Muscle of leg (tissue), 11 donors: ENCODE results near the gene NCAPH2. TPM values are rescaled to one million over a fixed set of nuclear protein-coding genes. Genes with fewer than 3 reads are reported as not detected.
"Not testable (repeated sequence)": the region's sequence is repeated elsewhere in the genome, so short reads cannot be mapped to it uniquely, and the experiment has no call there.

Experiments used
- DNase-seq: peaks from one replicate; pipeline ENCODE4 v3.0.0; 2013
- H3K27ac ChIP-seq: one replicate; pipeline ENCODE4 v1.5.1; 2013; ENCODE audit warnings: mild to moderate bottlenecking, low read length, control low read depth
- H3K27me3 ChIP-seq: one replicate; pipeline ENCODE4 v1.6.1; 2013; ENCODE audit warnings: low read length; ENCODE audit not compliant: control insufficient read depth, insufficient read depth
- H3K36me3 ChIP-seq: one replicate; pipeline ENCODE4 v1.6.1; 2013; ENCODE audit warnings: low read length; ENCODE audit not compliant: control insufficient read depth, insufficient read depth
- H3K4me1 ChIP-seq: one replicate; pipeline ENCODE4 v1.6.1; 2013; ENCODE audit warnings: low read length; ENCODE audit not compliant: control insufficient read depth, insufficient read depth
- H3K4me3 ChIP-seq: one replicate; pipeline ENCODE4 v1.5.1; 2013; ENCODE audit warnings: low read length, control low read depth
- H3K9me3 ChIP-seq: replicated peaks from 2 replicates; pipeline ENCODE4 v1.6.1; 2013; ENCODE audit warnings: low read depth, low read length; ENCODE audit not compliant: control insufficient read depth
- WGBS: methylation state at CpG from one replicate; pipeline ENCODE4 v1.1.5; 2013; ENCODE audit warnings: missing lambda C conversion rate; ENCODE audit not compliant: insufficient coverage; 5-methylcytosine and 5-hydroxymethylcytosine counted together
- polyA plus RNA-seq, 8 donors: library from polyadenylated mRNA; unstranded; fragments of 120-200 nt; gene quantifications; one replicate each; pipeline versions ENCODE4 v1.2.1 to v1.2.3, GENCODE V29; 2013; ENCODE audit warnings: inconsistent platforms in 1 of 8, low replicate concordance in 1 of 8; ENCODE audit not compliant: insufficient read length in 8 of 8, insufficient read depth in 1 of 8
- total RNA-seq: library from RNA; stranded (reverse); fragments of 120-200 nt; gene quantifications from one replicate; pipeline ENCODE4 v1.2.4, GENCODE V29; 2013

The NCAPH2 gene
- total and polyA plus RNA-seq, 9 donors: 30.7 to 40.3 (median 37.5) TPM

- DNase-seq: no peak
- H3K9me3 ChIP-seq: no peaks in the 10 kb centered on the region
- peaks cover 52% of the 10 kb centered on the region for H3K27me3 ChIP-seq
- no peaks in the 10 kb centered on the region for H3K36me3 ChIP-seq
- peaks cover 9% of the 10 kb centered on the region for H3K4me1 ChIP-seq
- H3K27ac ChIP-seq: peak overlapping the region; percentile 74
- H3K4me3 ChIP-seq: no peak overlapping the region
- WGBS: 84% methylated on average over 9 of the region's 10 CpGs
These were observed 32.4 kb downstream of the NCAPH2 start for GRCh38 chr22:50540381-50540780.

DNA sequence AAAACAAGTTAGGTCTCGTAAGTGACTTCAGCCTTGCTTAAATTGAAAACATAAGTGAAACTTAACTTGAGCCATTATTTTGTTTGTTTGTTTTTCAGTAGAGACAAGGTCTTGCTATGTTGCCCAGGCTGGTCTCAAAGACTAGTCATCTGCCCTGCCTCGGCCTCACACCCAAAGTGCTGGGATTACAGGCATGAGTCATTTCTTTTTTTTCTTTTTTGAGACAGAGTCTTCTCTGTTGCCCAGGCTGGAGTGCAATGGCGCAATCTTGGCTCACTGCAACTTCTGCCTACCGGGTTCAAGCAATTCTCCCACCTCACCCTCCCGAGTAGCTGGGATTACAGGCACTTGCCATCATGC is 33.6 kb downstream of the NCAPH2 start:
- Histone ChIP-seq H3K27ac (peak overlapping the region; percentile 51), H3K27me3 (peaks cover 63% of the 10 kb centered on the region)
- not testable (repeated sequence) for DNase-seq, H3K4me3 ChIP-seq, H3K4me1 ChIP-seq, H3K9me3 ChIP-seq, H3K36me3 ChIP-seq
- no CpG with 5 or more reads among the region's 5 CpGs for WGBS

- Histone ChIP-seq H3K27ac (peak overlapping the region; percentile 67), H3K36me3 (no peaks in the 10 kb centered on the region), H3K27me3 (peaks cover 65% of the 10 kb centered on the region), H3K4me1 (peaks cover 9% of the 10 kb centered on the region), H3K9me3 (no peaks in the 10 kb centered on the region), H3K4me3 (no peak overlapping the region)
- DNase-seq: no peak
- 82% methylated on average over 13 of the region's 19 CpGs for WGBS
These were observed 34.4 kb downstream of the NCAPH2 start for GRCh38 chr22:50542416-50542927.

GRCh38 chr22:50544078-50544745 is 36.2 kb downstream of the NCAPH2 start:
- H3K27ac ChIP-seq: peak overlapping the region; percentile 51
- WGBS: 2% methylated on average over 50 of the region's 52 CpGs
- no peaks in the 10 kb centered on the region for H3K36me3 ChIP-seq
- no peak overlapping the region for H3K4me3 ChIP-seq
- DNase-seq: peak; percentile 50
- H3K27me3 ChIP-seq: peaks cover 69% of the 10 kb centered on the region
- no peaks in the 10 kb centered on the region for H3K9me3 ChIP-seq
- H3K4me1 ChIP-seq: peaks cover 13% of the 10 kb centered on the region

- no peaks in the 10 kb centered on the region for H3K9me3 ChIP-seq
- H3K27ac ChIP-seq: peak overlapping the region; percentile 51
- WGBS: 71% methylated on average over 2 of the region's 5 CpGs
- H3K27me3 ChIP-seq: peaks cover 71% of the 10 kb centered on the region
- H3K36me3 ChIP-seq: no peaks in the 10 kb centered on the region
- H3K4me1 ChIP-seq: peaks cover 13% of the 10 kb centered on the region
- no peak for DNase-seq
- no peak overlapping the region for H3K4me3 ChIP-seq
These were observed 36.8 kb downstream of the NCAPH2 start for GRCh38 chr22:50544746-50545253.

DNA sequence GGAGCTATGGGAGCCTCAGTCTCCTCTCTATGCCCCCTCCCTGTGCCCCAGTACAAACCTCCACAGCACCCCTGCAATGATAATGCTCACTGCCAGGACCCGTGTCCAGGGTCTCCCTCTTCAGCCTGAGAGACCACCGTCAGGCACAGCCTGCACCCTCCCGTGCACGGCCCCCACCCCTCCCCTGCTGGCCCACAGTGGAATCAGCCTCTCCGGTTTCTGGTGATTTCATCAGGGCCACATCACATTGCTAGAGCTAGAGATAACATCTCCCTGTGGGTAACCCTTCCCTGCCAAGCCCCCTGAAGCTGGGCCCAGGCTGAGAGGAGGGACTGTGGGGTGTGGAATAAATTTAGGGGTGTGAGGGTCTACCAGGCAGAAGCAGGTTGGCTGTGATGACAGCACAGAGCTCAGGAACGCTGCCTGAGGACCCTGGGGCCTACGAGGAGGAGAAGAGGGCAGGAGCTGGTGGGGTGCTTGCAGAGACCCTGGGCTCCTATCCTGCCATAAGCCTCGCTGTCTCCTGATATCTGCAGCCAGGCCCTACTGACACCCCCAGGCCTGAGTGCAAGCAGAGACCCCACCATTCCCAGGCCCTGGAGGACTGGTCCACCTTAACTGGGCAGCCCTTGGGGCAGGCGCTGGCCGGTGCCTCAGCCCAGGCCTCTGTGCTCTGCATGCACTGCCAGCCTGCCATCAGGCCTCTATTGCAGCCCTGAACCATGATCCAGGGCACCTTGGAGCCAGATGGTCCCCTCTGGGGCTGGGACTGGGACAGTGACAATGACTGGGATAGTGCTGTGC is 37.7 kb downstream of the NCAPH2 start, which contains the start of gene KLHDC7B:
TSS of gene KLHDC7B (plus strand) at position 378 of the 804 bp plus-strand sequence. CDS start at position 723, 345 bp downstream.
- H3K36me3 ChIP-seq: no peaks in the 10 kb centered on the region
- peaks cover 76% of the 10 kb centered on the region for H3K27me3 ChIP-seq
- no peak within 1 kb of the TSS for H3K27ac ChIP-seq
- no peak for DNase-seq
- no peak within 1 kb of the TSS for H3K4me3 ChIP-seq
- no peaks in the 10 kb centered on the region for H3K9me3 ChIP-seq
- WGBS: 49% methylated on average over 8 of the region's 10 CpGs
- H3K4me1 ChIP-seq: peaks cover 13% of the 10 kb centered on the region

- Histone ChIP-seq H3K9me3 (no peaks in the 10 kb centered on the region), H3K27me3 (peaks cover 78% of the 10 kb centered on the region), H3K4me3 (no peak overlapping the region), H3K4me1 (peaks cover 13% of the 10 kb centered on the region), H3K36me3 (no peaks in the 10 kb centered on the region), H3K27ac (no peak overlapping the region)
- WGBS: 44% methylated on average over 71 of the region's 78 CpGs
- DNase-seq: no peak
These were observed 38.6 kb downstream of the NCAPH2 start for GRCh38 chr22:50546326-50547262.

DNA sequence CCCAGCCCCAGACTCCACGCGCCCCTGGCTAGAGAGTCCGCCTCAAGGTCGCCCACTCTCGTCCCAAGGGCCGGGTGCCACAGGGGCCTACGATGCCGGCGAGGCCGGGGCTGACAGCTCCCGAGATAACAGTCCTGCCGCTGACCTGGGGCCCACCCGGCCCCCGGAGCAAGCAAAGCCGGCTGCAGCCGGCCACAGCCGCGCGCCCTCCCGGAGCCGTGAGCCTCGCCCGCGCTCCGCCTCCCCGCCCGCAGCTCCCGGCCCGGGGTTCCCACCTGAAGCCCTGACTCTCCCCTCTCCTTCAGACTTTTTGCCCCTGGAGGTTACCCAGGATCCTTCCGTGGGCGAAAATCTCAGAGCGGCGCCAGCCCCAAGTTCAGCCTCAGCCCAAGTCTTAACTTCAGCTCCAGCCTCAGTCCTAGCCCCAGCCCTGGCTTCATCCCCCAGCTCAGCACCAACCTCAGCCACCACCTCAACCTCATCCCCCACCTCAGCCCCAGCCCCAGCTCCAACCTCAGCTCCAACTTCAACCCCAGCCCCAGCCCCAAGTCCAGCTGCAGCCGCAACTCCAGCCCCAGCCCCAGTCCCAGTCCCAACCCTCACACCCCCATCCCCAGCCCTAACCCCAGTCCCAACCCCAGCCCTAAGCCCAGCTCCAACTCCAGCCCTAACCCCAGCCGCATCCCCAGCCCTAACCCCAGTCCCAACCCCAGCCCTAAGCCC is 39.4 kb downstream of the NCAPH2 start:
- H3K4me3 ChIP-seq: no peak overlapping the region
- H3K9me3 ChIP-seq: no peaks in the 10 kb centered on the region
- DNase-seq: no peak
- peaks cover 13% of the 10 kb centered on the region for H3K4me1 ChIP-seq
- WGBS: 10% methylated on average over 35 of the region's 35 CpGs
- peaks cover 75% of the 10 kb centered on the region for H3K27me3 ChIP-seq
- H3K27ac ChIP-seq: no peak overlapping the region
- no peaks in the 10 kb centered on the region for H3K36me3 ChIP-seq
